ENCODE measurements around the gene SPEM2.
"Not testable (repeated sequence)": the region's sequence is repeated elsewhere in the genome, so short reads cannot be mapped to it uniquely, and the experiment has no call there.

SPEM2 gene

GRCh38 chr17:7466318-7466638 lies 40.9 kb downstream of the SPEM2 start:
- peaks cover 11% of the 10 kb centered on the region for H3K4me1 Mint-ChIP-seq
- peaks cover 2% of the 10 kb centered on the region for H3K27me3 Mint-ChIP-seq (ENCODE audit: low read depth)
- H3K4me3 Mint-ChIP-seq = no peak overlapping the region
- no peak for TF ChIP-seq CTCF (IDR thresholded peaks at IDR 0.05; ENCODE audit: unreplicated experiment in 3 of 3)
- no peak overlapping the region for H3K27ac Mint-ChIP-seq
- peaks cover 23% of the 10 kb centered on the region for H3K36me3 Mint-ChIP-seq (ENCODE audit: low read depth)
- H3K9me3 Mint-ChIP-seq = no peaks in the 10 kb centered on the region

GRCh38 chr17:7466639-7467341 lies 41.4 kb downstream of the SPEM2 start:
- Mint-ChIP-seq H3K27ac (peak overlapping the region in 2 of 3 experiments; percentile 33 to 35), H3K9me3 (no peaks in the 10 kb centered on the region), H3K36me3 (ENCODE audit: low read depth) (peaks cover 20% of the 10 kb centered on the region), H3K27me3 (ENCODE audit: low read depth) (no peaks in the 10 kb centered on the region), H3K4me1 (peaks cover 9% of the 10 kb centered on the region), H3K4me3 (no peak overlapping the region)
- no peak for TF ChIP-seq CTCF (IDR thresholded peaks at IDR 0.05; ENCODE audit: unreplicated experiment in 3 of 3)

GRCh38 chr17:7467498-7467897 lies 42.1 kb downstream of the SPEM2 start:
- TF ChIP-seq CTCF (IDR thresholded peaks at IDR 0.05; ENCODE audit: unreplicated experiment in 3 of 3) = no peak
- Mint-ChIP-seq H3K36me3 (ENCODE audit: low read depth) (peaks cover 20% of the 10 kb centered on the region), H3K27me3 (ENCODE audit: low read depth) (no peaks in the 10 kb centered on the region), H3K4me3 (no peak overlapping the region), H3K9me3 (no peaks in the 10 kb centered on the region), H3K27ac (peak overlapping the region in 2 of 3 experiments; percentile 33 to 35), H3K4me1 (peaks cover 9% of the 10 kb centered on the region)

- Mint-ChIP-seq H3K27ac (peak overlapping the region in 2 of 3 experiments; percentile 27 to 48), H3K4me1 (peaks cover 9% of the 10 kb centered on the region)
- TF ChIP-seq CTCF (IDR thresholded peaks at IDR 0.05; ENCODE audit: unreplicated experiment in 3 of 3) = no peak
Measured at GRCh38 chr17:7468290-7468689, 42.9 kb downstream of the SPEM2 start.

GRCh38 chr17:7468804-7469389 lies 43.5 kb downstream of the SPEM2 start:
- Mint-ChIP-seq H3K4me3 (no peak overlapping the region), H3K9me3 (no peaks in the 10 kb centered on the region), H3K36me3 (ENCODE audit: low read depth) (peaks cover 16% of the 10 kb centered on the region), H3K4me1 (peaks cover 9% of the 10 kb centered on the region), H3K27me3 (ENCODE audit: low read depth) (no peaks in the 10 kb centered on the region), H3K27ac (peak overlapping the region in 2 of 3 experiments; percentile 27 to 48)
- no peak for TF ChIP-seq CTCF (IDR thresholded peaks at IDR 0.05; ENCODE audit: unreplicated experiment in 3 of 3)

More at GRCh38 chr17:7468290-7468689, 42.9 kb downstream of the SPEM2 start:
- no peak overlapping the region for H3K4me3 Mint-ChIP-seq
- peaks cover 20% of the 10 kb centered on the region for H3K36me3 Mint-ChIP-seq (ENCODE audit: low read depth)
- no peaks in the 10 kb centered on the region for H3K9me3 Mint-ChIP-seq
- no peaks in the 10 kb centered on the region for H3K27me3 Mint-ChIP-seq (ENCODE audit: low read depth)

GRCh38 chr17:7469843-7470242 lies 44.4 kb downstream of the SPEM2 start:
- H3K36me3 Mint-ChIP-seq (ENCODE audit: low read depth) = peaks cover 12% of the 10 kb centered on the region
- H3K27ac Mint-ChIP-seq; H3K4me3 Mint-ChIP-seq; H3K4me1 Mint-ChIP-seq; H3K27me3 Mint-ChIP-seq (ENCODE audit: low read depth); H3K9me3 Mint-ChIP-seq: not testable (repeated sequence)

GRCh38 chr17:7470457-7470973 lies 45.1 kb downstream of the SPEM2 start:
- not testable (repeated sequence) for H3K9me3 Mint-ChIP-seq; H3K4me3 Mint-ChIP-seq; H3K27ac Mint-ChIP-seq; H3K27me3 Mint-ChIP-seq (ENCODE audit: low read depth); H3K4me1 Mint-ChIP-seq
- H3K36me3 Mint-ChIP-seq (ENCODE audit: low read depth) = peaks cover 11% of the 10 kb centered on the region
